ENCODE results near the gene RNF121. TPM values are rescaled to one million over a fixed set of nuclear protein-coding genes. Genes with fewer than 3 reads are reported as not detected.

The RNF121 gene
- total and polyA plus RNA-seq, 2 of the 4 experiments (the other 2 are of a cell fraction), result 43.4 to 88.7 TPM

GRCh38 chr11:72001834-72002591 is 73.2 kb downstream of the RNF121 start:
- Histone ChIP-seq H3K14ac (replicated peaks; ENCODE audit: low read depth, low read length) (no peak overlapping the region), H4K8ac (ENCODE audit: low read depth in 2 of 2, low read length in 2 of 2) (no peak overlapping the region), H4K20me1 (ENCODE audit: insufficient read depth, low read length) (peaks cover 27% of the 10 kb centered on the region), H3K79me1 (ENCODE audit: low read depth in 1 of 2, low read length in 2 of 2) (peaks cover 3 to 19% of the 10 kb centered on the region in 2 experiments; a peak in 2 of 4 replicates), H3K9me1 (ENCODE audit: insufficient read depth, low read length) (peaks cover 6% of the 10 kb centered on the region), H2BK120ac (ENCODE audit: low read depth, low read length) (no peak overlapping the region), H2BK20ac (ENCODE audit: low read depth, low read length) (no peak overlapping the region), H3K36me3 (ENCODE audit: control insufficient read depth, insufficient read depth, low read length) (peaks cover 63% of the 10 kb centered on the region), H2BK5ac (ENCODE audit: low read depth, low read length, poor library complexity, severe bottlenecking) (no peak overlapping the region), H2BK15ac (ENCODE audit: low read depth, low read length) (no peak overlapping the region), H2AFZ (replicated peaks; ENCODE audit: low read length, poor library complexity) (no peak overlapping the region), H4K91ac (ENCODE audit: insufficient read depth, low read depth, low read length) (no peak overlapping the region), H3K27ac (ENCODE audit: insufficient read depth, low read length) (no peak overlapping the region), H3K4me1 (ENCODE audit: control insufficient read depth, insufficient read depth, low read length) (peaks cover 6% of the 10 kb centered on the region), H2AK5ac (ENCODE audit: low read depth, low read length) (no peak overlapping the region), H3K9ac (ENCODE audit: low read depth, low read length) (no peak overlapping the region), H3K23ac (ENCODE audit: low read depth, low read length) (no peak overlapping the region), H3K9me3 (ENCODE audit: control insufficient read depth, insufficient read depth, low read length) (no peaks in the 10 kb centered on the region), H4K5ac (ENCODE audit: low read depth, low read length) (no peak overlapping the region), H3K4ac (ENCODE audit: low read depth, low read length) (no peak overlapping the region), H3K4me3 (ENCODE audit: insufficient read depth, low read depth, low read length) (no peak overlapping the region), H2AK9ac (replicated peaks; ENCODE audit: low read depth, low read length, poor library complexity) (no peak overlapping the region), H3K56ac (ENCODE audit: extremely low read depth, insufficient read depth, low read length) (no peak overlapping the region), H3K18ac (ENCODE audit: low read depth, low read length) (no peak overlapping the region), H3K27me3 (ENCODE audit: control insufficient read depth, insufficient read depth, low read length) (no peaks in the 10 kb centered on the region), H3K4me2 (ENCODE audit: low read depth, low read length) (no peak overlapping the region)
- TF ChIP-seq SMC3 (IDR thresholded peaks at IDR 0.05; ENCODE audit: low read depth, low read length) (no peak), MAFK (IDR thresholded peaks at IDR 0.05; ENCODE audit: low read depth, low read length) (no peak), CHD1 (IDR thresholded peaks at IDR 0.05; ENCODE audit: low read depth, low read length) (no peak), CEBPB (IDR thresholded peaks at IDR 0.05; ENCODE audit: low read depth, low read length) (no peak), RFX5 (IDR thresholded peaks at IDR 0.05; ENCODE audit: low read depth, low read length) (no peak), NFE2L2 (IDR thresholded peaks at IDR 0.05; ENCODE audit: low read depth, low read length) (no peak), BHLHE40 (IDR thresholded peaks at IDR 0.05; ENCODE audit: low read depth, low read length) (no peak), RAD21 (IDR thresholded peaks at IDR 0.05; ENCODE audit: low read length) (no peak), FOS (IDR thresholded peaks at IDR 0.05; ENCODE audit: low read depth, low read length) (no peak), MAZ (IDR thresholded peaks at IDR 0.05; ENCODE audit: borderline replicate concordance, low read depth, low read length) (no peak), MXI1 (IDR thresholded peaks at IDR 0.05; ENCODE audit: borderline replicate concordance, low read depth, low read length) (no peak), ELK1 (IDR thresholded peaks at IDR 0.05; ENCODE audit: borderline replicate concordance, low read depth, low read length) (no peak), POLR2A (IDR thresholded peaks at IDR 0.05; ENCODE audit: low read depth, low read length) (no peak), RCOR1 (IDR thresholded peaks at IDR 0.05; ENCODE audit: insufficient replicate concordance, low read length) (no peak)
- TF ChIP-seq, protein P1, sequence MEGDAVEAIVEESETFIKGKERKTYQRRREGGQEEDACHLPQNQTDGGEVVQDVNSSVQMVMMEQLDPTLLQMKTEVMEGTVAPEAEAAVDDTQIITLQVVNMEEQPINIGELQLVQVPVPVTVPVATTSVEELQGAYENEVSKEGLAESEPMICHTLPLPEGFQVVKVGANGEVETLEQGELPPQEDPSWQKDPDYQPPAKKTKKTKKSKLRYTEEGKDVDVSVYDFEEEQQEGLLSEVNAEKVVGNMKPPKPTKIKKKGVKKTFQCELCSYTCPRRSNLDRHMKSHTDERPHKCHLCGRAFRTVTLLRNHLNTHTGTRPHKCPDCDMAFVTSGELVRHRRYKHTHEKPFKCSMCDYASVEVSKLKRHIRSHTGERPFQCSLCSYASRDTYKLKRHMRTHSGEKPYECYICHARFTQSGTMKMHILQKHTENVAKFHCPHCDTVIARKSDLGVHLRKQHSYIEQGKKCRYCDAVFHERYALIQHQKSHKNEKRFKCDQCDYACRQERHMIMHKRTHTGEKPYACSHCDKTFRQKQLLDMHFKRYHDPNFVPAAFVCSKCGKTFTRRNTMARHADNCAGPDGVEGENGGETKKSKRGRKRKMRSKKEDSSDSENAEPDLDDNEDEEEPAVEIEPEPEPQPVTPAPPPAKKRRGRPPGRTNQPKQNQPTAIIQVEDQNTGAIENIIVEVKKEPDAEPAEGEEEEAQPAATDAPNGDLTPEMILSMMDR (conservative IDR thresholded peaks at IDR 0.05; ENCODE audit: low read depth, low read length), result no peak
- TF ChIP-seq, protein P2, sequence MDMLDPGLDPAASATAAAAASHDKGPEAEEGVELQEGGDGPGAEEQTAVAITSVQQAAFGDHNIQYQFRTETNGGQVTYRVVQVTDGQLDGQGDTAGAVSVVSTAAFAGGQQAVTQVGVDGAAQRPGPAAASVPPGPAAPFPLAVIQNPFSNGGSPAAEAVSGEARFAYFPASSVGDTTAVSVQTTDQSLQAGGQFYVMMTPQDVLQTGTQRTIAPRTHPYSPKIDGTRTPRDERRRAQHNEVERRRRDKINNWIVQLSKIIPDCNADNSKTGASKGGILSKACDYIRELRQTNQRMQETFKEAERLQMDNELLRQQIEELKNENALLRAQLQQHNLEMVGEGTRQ (IDR thresholded peaks at IDR 0.05; ENCODE audit: low read depth, low read length), result no peak
- dilution Hi-C loops (cut with HindIII; ENCODE audit: low sequenced_read_pairs, unreplicated experiment) (no loop called here), in situ Hi-C loops (cut with MboI; ENCODE audit: low sequenced_read_pairs) (no loop called here), intact Hi-C loops (cut with micrococcal nuclease) (no loop called here)
- CTCF ChIA-PET, result interaction anchor here (0.7 kb wide), 1 partner anchor 118 kb away, joined by 3 read pairs; no protein-coding TSS in a partner anchor
- DNase-seq (no peak), ATAC-seq (ENCODE audit: low read depth) (no peak)
- no TSS peak for BruUV-seq (replicated peaks)
- 73% methylated on average over 3 of the region's 10 CpGs; no CpG with 5 or more reads in 1 of the 2 experiments for WGBS, 2 experiments (ENCODE audit: extremely low coverage in 2 of 2, insufficient read length in 1 of 2)
- POLR2A ChIA-PET (ENCODE audit: unreplicated experiment), result no interaction called here
